IMR-90 (cell line): ENCODE data around the gene IGFBP3. TPM values are rescaled to one million over a fixed set of nuclear protein-coding genes. Genes with fewer than 3 reads are reported as not detected.
A peak's percentile ranks its signal among the peaks of the same experiment; 100 is the strongest.

Experiments
- ATAC-seq: fragments of 200-7000 bp; cut with Tn5 transposase; 2 replicates; pipeline ENCODE4 v1.9.1; 2020; ENCODE audit warnings: low read depth, mild to moderate bottlenecking, moderate library complexity
- BruUV-seq: library from RNA; stranded (reverse); fragments of 400-500 nt; replicated peaks from 2 replicates; lab custom pipeline; 2021; lab: Mats Ljungman, UMichigan
- CTCF ChIA-PET: fragments of 300-600 bp; formaldehyde crosslinking; extraction: SDS; loops from one replicate; lab custom pipeline; 2021; ENCODE audit warnings: antibody characterized with exemption; lab: Yijun Ruan, JAX
- POLR2A ChIA-PET: fragments of 300-600 bp; sonication (Branson Sonifier 250); formaldehyde crosslinking; loops from one replicate; lab custom pipeline; 2022; ENCODE audit warnings: antibody characterized with exemption; ENCODE audit not compliant: unreplicated experiment; lab: Charles Lee
- DNase-seq: peaks from one replicate; pipeline ENCODE4 v3.0.0; 2013
- H2AFZ ChIP-seq: replicated peaks from 2 replicates; pipeline ENCODE3; 2013; ENCODE audit warnings: low read length, mild to moderate bottlenecking; ENCODE audit not compliant: poor library complexity
- H2AK5ac ChIP-seq: 2 replicates; pipeline ENCODE4 v1.6.1; 2013; ENCODE audit warnings: low read depth, low read length, inconsistent platforms
- H2AK9ac ChIP-seq: replicated peaks from 2 replicates; pipeline ENCODE3; 2013; ENCODE audit warnings: mild to moderate bottlenecking, low read depth, low read length, moderate library complexity; ENCODE audit not compliant: poor library complexity
- H2BK120ac ChIP-seq: 2 replicates; pipeline ENCODE4 v1.6.1; 2013; ENCODE audit warnings: low read depth, low read length, inconsistent platforms
- H2BK15ac ChIP-seq: 3 replicates; pipeline ENCODE4 v1.6.1; 2013; ENCODE audit warnings: low read depth, low read length, inconsistent platforms
- H2BK20ac ChIP-seq: 2 replicates; pipeline ENCODE4 v1.6.1; 2013; ENCODE audit warnings: low read depth, mild to moderate bottlenecking, inconsistent platforms, low read length, moderate library complexity
- H2BK5ac ChIP-seq: 2 replicates; pipeline ENCODE4 v1.6.1; 2013; ENCODE audit warnings: mild to moderate bottlenecking, low read depth, low read length, inconsistent platforms; ENCODE audit not compliant: poor library complexity, severe bottlenecking
- H3K14ac ChIP-seq: replicated peaks from 2 replicates; pipeline ENCODE4 v1.6.1; 2013; ENCODE audit warnings: low read depth, low read length, inconsistent platforms
- H3K18ac ChIP-seq: 2 replicates; pipeline ENCODE4 v1.6.1; 2013; ENCODE audit warnings: low read depth, low read length, control low read depth
- H3K23ac ChIP-seq: 2 replicates; pipeline ENCODE4 v1.6.1; 2013; ENCODE audit warnings: low read depth, low read length, inconsistent platforms
- H3K27ac ChIP-seq: 2 replicates; pipeline ENCODE4 v1.5.1; 2013; ENCODE audit warnings: mild to moderate bottlenecking, control low read depth, low read length; ENCODE audit not compliant: insufficient read depth
- H3K27me3 ChIP-seq: 2 replicates; pipeline ENCODE4 v1.6.1; 2013; ENCODE audit warnings: low read length; ENCODE audit not compliant: control insufficient read depth, insufficient read depth
- H3K36me3 ChIP-seq: 2 replicates; pipeline ENCODE4 v1.6.1; 2013; ENCODE audit warnings: low read length, mixed read lengths; ENCODE audit not compliant: control insufficient read depth, insufficient read depth
- H3K4ac ChIP-seq: 2 replicates; pipeline ENCODE4 v1.6.1; 2013; ENCODE audit warnings: low read depth, low read length, inconsistent platforms
- H3K4me1 ChIP-seq: 2 replicates; pipeline ENCODE4 v1.6.1; 2013; ENCODE audit warnings: low read length, mixed read lengths; ENCODE audit not compliant: control insufficient read depth, insufficient read depth
- H3K4me2 ChIP-seq: 2 replicates; pipeline ENCODE4 v1.6.1; 2013; ENCODE audit warnings: low read depth, mild to moderate bottlenecking, control low read depth, low read length, moderate library complexity
- H3K4me3 ChIP-seq: 2 replicates; pipeline ENCODE4 v1.5.1; 2013; ENCODE audit warnings: low read depth, mild to moderate bottlenecking, control low read depth, low read length, moderate library complexity; ENCODE audit not compliant: insufficient read depth
- H3K56ac ChIP-seq: 2 replicates; pipeline ENCODE4 v1.6.1; 2013; ENCODE audit warnings: low read length, inconsistent platforms; ENCODE audit not compliant: insufficient read depth; ENCODE audit errors: extremely low read depth
- H3K79me1 ChIP-seq, 2 experiments: 2 replicates each; pipeline ENCODE4 v1.6.1; 2013; ENCODE audit warnings: low read length in 2 of 2, inconsistent platforms in 1 of 2, low read depth in 1 of 2
- H3K9ac ChIP-seq: 2 replicates; pipeline ENCODE4 v1.6.1; 2013; ENCODE audit warnings: low read depth, low read length, control low read depth
- H3K9me1 ChIP-seq: 2 replicates; pipeline ENCODE4 v1.6.1; 2013; ENCODE audit warnings: low read length, inconsistent platforms; ENCODE audit not compliant: insufficient read depth
- H3K9me3 ChIP-seq: 2 replicates; pipeline ENCODE4 v1.6.1; 2013; ENCODE audit warnings: low read length; ENCODE audit not compliant: control insufficient read depth, insufficient read depth
- H4K20me1 ChIP-seq: 2 replicates; pipeline ENCODE4 v1.6.1; 2013; ENCODE audit warnings: low read length, inconsistent platforms; ENCODE audit not compliant: insufficient read depth
- H4K5ac ChIP-seq: 2 replicates; pipeline ENCODE4 v1.6.1; 2013; ENCODE audit warnings: mild to moderate bottlenecking, low read depth, low read length, control low read depth
- H4K8ac ChIP-seq, 2 experiments: 2 replicates each; pipeline ENCODE4 v1.6.1; 2013; ENCODE audit warnings: low read depth in 2 of 2, low read length in 2 of 2, control low read depth in 1 of 2, inconsistent platforms in 1 of 2
- H4K91ac ChIP-seq: 2 replicates; pipeline ENCODE4 v1.6.1; 2013; ENCODE audit warnings: low read depth, low read length, inconsistent platforms; ENCODE audit not compliant: insufficient read depth
- CTCF ChIP-seq: conservative IDR thresholded peaks from 2 replicates; pipeline ENCODE4 v1.5.1; 2012; ENCODE audit warnings: mild to moderate bottlenecking, low read depth, low read length, improper control_type of control experiment
- MAZ ChIP-seq: IDR thresholded peaks from 2 replicates; pipeline ENCODE4 v1.6.1; 2012; ENCODE audit warnings: low read depth, mild to moderate bottlenecking, low read length, improper control_type of control experiment, moderate library complexity, borderline replicate concordance
- WGBS, 2 experiments: methylation state at CpG; one replicate each; pipeline versions ENCODE4 v1.1.5 to v1.1.7; 2013; ENCODE audit warnings: missing lambda C conversion rate in 2 of 2; ENCODE audit not compliant: insufficient read length in 1 of 2; ENCODE audit errors: extremely low coverage in 2 of 2; 5-methylcytosine and 5-hydroxymethylcytosine counted together
- dilution Hi-C: fragments of 300-500 bp; cut with HindIII; formaldehyde crosslinking; loops from one replicate; pipeline ENCODE4 v1.14.3; 2018; ENCODE audit warnings: low sequenced_read_pairs; ENCODE audit not compliant: unreplicated experiment
- in situ Hi-C: fragments of 300-500 bp; cut with MboI; formaldehyde crosslinking; loops from 3 replicates; pipeline ENCODE4 v1.14.3; 2019; ENCODE audit warnings: low sequenced_read_pairs, inconsistent platforms, mixed read lengths
- intact Hi-C: fragments of 100-400 bp; cut with micrococcal nuclease; formaldehyde crosslinking; loops from 2 replicates; pipeline ENCODE4 v1.10.0; 2022
- polyA plus RNA-seq, 3 experiments: library from polyadenylated mRNA; depleted of rRNA; stranded (reverse); fragments of >200 nt; gene quantifications; 2 replicates each; pipeline ENCODE4 v1.2.3, GENCODE V29; 2012; ENCODE audit warnings: low replicate concordance in 1 of 3
- total RNA-seq: library from RNA; depleted of rRNA; stranded (reverse); fragments of >200 nt; gene quantifications from 2 replicates; pipeline ENCODE4 v1.2.3, GENCODE V29; 2012

Gene IGFBP3
- total and polyA plus RNA-seq, 2 of the 4 experiments (the other 2 are of a cell fraction), result 272 to 601 TPM

GRCh38 chr7:45938626-45939302 lies 17.7 kb upstream of the IGFBP3 start:
- Histone ChIP-seq H2AK5ac (0 out of 2 replicates have a peak overlapping the region, but pooled peaks have one; percentile 15), H3K9ac (no peak overlapping the region), H3K56ac (no peak overlapping the region; the same call in 1 of the 2 replicates), H2BK20ac (no peak overlapping the region), H3K4me2 (no peak overlapping the region), H3K79me1 (no peaks in the 10 kb centered on the region), H3K27me3 (0 out of 2 replicates have a peak, but pooled peaks cover 2% of the 10 kb centered on the region), H3K14ac (no peak overlapping the region), H3K4me1 (no peaks in the 10 kb centered on the region), H3K9me1 (peaks cover 12% of the 10 kb centered on the region), H4K5ac (no peak overlapping the region), H2BK120ac (no peak overlapping the region), H2BK5ac (no peak overlapping the region), H3K4me3 (no peak overlapping the region), H3K23ac (no peak overlapping the region), H4K8ac (no peak overlapping the region), H4K91ac (no peak overlapping the region), H3K4ac (no peak overlapping the region), H4K20me1 (no peaks in the 10 kb centered on the region), H2AK9ac (peak overlapping the region; percentile 28), H2BK15ac (no peak overlapping the region), H2AFZ (peak overlapping the region; percentile 5), H3K9me3 (no peaks in the 10 kb centered on the region; the same call in 1 of the 2 replicates), H3K18ac (no peak overlapping the region), H3K36me3 (no peaks in the 10 kb centered on the region), H3K27ac (no peak overlapping the region)
- ChIA-PET CTCF (no interaction called here), POLR2A (no interaction called here)
- ATAC-seq, result no peak
- intact Hi-C loops (no loop called here), dilution Hi-C loops (no loop called here), in situ Hi-C loops (no loop called here)
- BruUV-seq, result no TSS peak
- TF ChIP-seq CTCF (0 out of 2 replicates have a peak, but pooled peaks have one; percentile 2), MAZ (no peak)
- DNase-seq, result no peak
- WGBS, 2 experiments, result 97% methylated on average over 11 of the region's 22 CpGs; no CpG with 5 or more reads in 1 of the 2 experiments
